Activated CD8-positive, alpha-beta memory T cell treated with anti-CD3 and anti-CD28 coated beads, Interleukin-2, amount 50 U/mL, for 1 hour (primary cell): Measurements from ENCODE around the gene KIF16B.

Experiments used
- DNase-seq: peaks from one replicate; pipeline ENCODE4 v3.0.0-alpha.2; 2020; ENCODE audit errors: extremely low read depth

KIF16B gene

DNA sequence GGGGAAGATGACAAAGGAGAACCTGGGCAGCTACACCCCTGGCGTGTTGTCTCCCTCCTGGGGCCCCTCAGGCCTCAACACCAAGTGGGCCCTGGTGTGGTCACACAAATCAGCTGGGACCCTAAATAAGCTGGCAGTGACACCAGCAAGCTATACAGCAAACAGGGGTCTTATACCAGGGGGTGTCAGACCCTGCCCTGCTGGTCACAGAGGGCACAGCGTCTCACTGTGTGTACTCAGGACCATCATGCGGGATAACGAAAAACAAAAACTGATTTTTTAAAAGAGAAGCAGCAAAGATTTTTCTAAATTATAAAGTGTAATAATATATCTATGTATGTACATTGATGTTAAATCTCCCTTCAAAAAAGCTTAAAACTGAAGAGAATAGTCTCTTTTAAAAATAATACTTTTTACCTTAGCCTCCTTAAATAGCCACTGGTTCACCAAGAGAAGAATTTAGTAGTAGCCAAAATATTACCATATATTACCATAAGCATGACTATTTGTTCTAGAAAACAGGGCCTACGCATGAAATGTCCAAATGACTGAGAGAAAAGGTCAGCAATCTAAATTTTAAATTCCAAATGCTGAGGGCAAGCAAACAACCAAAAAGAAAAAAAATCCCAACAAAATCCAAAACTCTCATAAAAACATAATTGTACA is 220.4 kb downstream of the KIF16B start:
- no peak for DNase-seq

- no peak for DNase-seq
Measured at GRCh38 chr20:16352321-16352720, 220.9 kb downstream of the KIF16B start.

GRCh38 chr20:16351415-16351814 is 221.8 kb downstream of the KIF16B start:
- DNase-seq = no peak

DNA sequence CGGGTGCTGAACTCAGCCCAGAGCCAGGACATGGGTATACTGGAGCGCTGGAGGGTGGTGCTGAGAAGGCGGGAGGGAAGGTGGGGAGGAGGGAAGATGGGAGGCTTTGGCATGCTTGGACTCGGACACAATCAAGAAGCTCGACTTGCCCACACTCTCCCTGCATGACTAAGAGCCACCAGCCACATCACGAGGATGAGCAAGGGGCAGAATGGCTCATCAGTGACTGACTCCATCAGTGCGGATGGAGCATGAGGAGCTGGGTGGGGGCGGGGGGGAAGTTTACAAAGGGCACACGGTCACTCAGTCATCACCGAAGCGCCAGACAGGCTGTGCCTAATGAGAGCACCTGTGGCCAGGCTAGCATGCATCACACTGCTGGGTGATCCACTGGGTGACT is 222.8 kb downstream of the KIF16B start:
- DNase-seq = no peak

GRCh38 chr20:16349523-16350260 is 223.6 kb downstream of the KIF16B start:
- DNase-seq = no peak

GRCh38 chr20:16346956-16347355 is 226.3 kb downstream of the KIF16B start:
- DNase-seq = no peak

- no peak for DNase-seq
Measured at GRCh38 chr20:16337707-16338106, 235.5 kb downstream of the KIF16B start.

- DNase-seq = no peak
Measured at GRCh38 chr20:16327606-16328005, 245.6 kb downstream of the KIF16B start.

- DNase-seq = no peak
Measured at GRCh38 chr20:16321291-16321690, 252.0 kb downstream of the KIF16B start.

DNA sequence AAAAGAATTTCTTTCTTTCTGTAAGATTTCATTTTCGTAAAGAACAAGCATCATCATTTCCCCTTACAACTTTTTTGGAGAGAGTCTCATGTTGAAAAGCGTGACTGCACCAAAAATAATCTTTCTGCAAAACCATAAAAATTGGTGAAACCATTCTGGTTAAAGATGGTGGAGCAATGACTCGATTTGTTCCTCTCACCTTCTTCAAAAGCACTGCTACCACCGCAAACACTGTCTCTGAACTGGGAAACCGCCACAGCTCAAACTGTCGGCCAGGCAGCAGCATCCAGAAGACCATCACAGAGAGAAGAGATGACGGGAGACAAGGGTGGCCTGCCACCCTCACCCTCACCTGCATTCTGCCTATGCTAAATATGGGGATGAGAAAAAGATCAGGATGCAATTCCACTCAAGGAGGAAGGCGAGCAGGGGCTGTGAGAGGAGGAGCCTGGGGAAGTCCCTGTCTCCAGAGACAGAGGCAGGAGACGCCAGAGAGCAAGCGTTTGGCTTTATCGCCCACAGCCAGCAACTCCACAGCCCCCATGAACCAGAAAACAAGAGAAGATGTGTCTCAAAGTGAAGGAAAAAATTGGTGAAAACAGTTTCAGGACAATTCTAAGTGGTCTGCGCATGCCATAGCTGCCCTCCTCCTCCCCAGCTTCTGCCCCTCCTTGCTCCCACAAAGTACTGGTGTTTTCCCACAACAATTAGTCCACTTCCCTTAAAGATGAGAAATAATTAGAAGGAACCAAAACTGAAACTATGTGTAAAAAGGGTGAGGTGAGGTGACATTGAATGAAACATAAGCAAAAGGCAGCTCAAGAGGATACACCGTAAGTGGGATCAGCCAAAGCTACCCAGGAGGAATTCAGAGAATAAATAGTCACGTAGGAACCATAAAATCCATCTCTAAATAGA is 255.5 kb downstream of the KIF16B start:
- no peak for DNase-seq

DNA sequence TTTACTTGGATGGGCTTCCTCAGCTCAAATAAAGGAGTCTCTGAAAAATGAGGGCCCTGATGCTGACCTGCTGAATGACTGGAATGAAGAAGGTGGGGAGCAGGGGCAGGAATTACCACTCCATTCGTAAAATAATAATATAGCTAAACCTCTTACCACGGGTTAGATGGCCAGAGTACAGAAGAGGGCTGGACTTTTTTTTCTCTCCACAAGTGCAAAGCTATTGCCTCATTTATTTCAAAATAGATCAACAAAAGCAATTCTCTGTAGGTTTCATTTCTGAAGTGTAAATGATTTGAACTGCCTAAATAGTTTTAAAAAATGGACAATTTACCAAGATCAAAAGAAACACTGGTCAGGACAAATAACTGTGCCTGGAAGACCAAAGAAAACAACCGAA is 256.7 kb downstream of the KIF16B start:
- DNase-seq = no peak

- DNase-seq = no peak
Measured at GRCh38 chr20:16314748-16315159, 258.5 kb downstream of the KIF16B start.

- DNase-seq = no peak
Measured at GRCh38 chr20:16314320-16314719, 258.9 kb downstream of the KIF16B start.

DNA sequence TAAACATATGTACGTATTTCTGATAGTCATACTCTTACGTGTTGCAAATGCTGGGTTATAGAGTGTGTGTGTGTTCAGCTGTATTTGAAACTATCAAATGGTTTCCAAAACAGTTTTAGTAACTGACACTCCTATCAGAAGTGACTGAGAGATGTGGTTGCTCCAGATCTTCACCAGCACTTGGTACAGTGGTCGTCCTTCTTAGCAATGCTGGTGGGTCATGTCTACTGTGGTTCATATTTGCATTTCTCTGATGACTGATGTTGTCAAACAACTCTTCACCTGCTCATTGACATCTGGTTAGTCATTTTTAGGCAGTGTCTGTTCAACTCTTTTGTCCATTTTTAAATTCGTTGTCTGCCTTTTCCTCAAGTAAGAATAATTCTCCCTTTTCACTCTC is 259.3 kb downstream of the KIF16B start:
- no peak for DNase-seq

- no peak for DNase-seq
Measured at GRCh38 chr20:16312998-16313397, 260.2 kb downstream of the KIF16B start.

GRCh38 chr20:16311756-16312155 is 261.5 kb downstream of the KIF16B start:
- DNase-seq = no peak

- no peak for DNase-seq
Measured at GRCh38 chr20:16308754-16309153, 264.5 kb downstream of the KIF16B start.

DNA sequence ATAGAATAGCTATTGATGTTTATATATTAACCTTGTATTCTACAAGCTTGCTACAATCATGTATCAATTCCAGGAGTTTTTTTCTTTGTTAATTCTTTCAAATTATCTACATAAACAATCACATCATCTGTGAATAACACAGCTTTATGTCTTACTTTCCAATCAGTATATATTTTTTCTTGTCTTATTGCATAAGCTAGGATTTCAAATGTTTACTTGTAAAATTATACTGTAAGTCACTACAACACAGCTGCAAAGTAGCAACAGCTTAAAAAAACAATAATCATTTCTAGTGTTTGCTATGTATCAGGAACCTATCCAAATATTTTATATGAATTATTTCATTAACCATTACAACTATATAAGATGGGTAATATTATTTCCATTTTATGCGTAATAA is 270.4 kb downstream of the KIF16B start:
- DNase-seq = no peak

DNA sequence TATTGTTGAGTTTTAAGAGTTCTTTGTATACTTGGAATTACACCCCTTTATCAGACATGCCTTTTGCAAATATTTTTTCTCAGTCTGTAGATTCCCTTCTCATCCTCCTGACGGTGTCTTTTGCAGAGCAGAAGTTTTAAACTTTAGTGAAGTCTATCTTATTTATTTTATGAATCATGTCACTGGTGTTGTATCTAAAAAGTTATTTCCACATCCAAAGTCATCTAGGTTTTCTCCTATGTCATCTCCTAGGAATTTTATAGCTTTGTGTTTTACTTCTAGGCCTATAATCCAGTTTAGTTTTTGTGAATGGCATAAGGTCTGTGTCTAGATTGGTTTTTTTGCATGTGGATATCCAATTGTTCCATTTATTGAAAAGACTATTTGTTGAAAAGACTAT is 271.3 kb downstream of the KIF16B start:
- no peak for DNase-seq

DNA sequence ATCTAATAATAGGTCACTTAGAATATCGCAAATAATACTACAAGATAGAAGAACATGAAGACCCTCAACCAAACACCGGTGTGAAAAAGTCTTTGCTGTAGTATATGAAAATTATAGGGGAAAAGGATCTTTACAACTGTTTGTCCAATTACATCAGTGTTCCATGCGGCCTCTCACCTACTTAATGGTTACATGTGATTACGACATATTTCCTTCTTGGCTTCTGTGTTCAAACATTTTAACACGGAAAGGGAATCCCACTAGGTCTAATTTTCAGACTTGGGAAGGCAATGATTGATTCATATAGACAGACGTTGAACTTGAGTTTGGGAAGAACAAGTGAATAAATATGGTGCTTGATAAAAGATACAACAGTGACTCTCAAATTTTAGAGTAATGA is 273.4 kb downstream of the KIF16B start:
- no peak for DNase-seq

DNA sequence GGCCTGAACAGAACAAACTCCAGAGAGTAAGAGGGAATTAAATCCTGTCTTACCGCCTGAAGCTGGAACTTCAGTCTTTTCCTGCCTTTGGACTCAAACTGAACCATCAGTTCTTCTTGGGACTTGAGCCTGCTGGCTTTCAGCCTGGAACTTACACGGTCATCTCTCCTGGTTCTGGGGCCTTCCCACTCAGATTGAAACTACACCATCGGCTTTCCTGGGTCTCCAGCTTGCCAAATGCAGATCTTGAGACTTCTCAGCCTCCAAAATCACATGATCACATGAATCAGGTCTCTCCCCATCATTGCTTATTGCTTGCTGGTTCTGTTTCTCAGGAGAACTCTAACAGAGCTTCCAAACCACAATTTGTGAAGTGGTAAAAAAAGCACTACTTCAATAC is 276.3 kb downstream of the KIF16B start:
- DNase-seq = no peak

GRCh38 chr20:16295534-16295933 is 277.7 kb downstream of the KIF16B start:
- DNase-seq = no peak

DNA sequence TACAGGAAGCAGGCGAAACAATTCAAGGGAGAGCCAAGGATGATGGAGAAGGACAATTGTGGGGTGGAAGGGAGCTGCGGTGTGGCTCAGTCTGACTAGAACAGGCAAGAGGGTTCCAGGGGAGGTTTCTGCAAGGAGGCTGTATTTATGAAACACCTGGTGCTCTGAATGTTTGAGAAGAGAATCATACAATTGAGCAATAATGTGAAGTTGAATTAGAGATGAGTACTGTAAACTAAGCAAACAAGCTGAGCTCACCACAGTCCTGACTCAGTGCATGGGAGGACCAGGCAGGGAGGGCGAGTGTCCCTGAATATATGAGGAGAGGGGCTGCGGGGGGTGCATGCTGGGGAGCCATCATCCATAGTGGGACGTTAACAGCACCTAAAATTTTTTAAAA is 279.7 kb downstream of the KIF16B start:
- no peak for DNase-seq
